ENCODE measurements around the gene CADPS. TPM values are rescaled to one million over a fixed set of nuclear protein-coding genes. Genes with fewer than 3 reads are reported as not detected.

Gene CADPS
- total RNA-seq, 4 donors from 2014 or later: 0.09 to 4.4 (median 1.6) TPM; not detected in 1

DNA sequence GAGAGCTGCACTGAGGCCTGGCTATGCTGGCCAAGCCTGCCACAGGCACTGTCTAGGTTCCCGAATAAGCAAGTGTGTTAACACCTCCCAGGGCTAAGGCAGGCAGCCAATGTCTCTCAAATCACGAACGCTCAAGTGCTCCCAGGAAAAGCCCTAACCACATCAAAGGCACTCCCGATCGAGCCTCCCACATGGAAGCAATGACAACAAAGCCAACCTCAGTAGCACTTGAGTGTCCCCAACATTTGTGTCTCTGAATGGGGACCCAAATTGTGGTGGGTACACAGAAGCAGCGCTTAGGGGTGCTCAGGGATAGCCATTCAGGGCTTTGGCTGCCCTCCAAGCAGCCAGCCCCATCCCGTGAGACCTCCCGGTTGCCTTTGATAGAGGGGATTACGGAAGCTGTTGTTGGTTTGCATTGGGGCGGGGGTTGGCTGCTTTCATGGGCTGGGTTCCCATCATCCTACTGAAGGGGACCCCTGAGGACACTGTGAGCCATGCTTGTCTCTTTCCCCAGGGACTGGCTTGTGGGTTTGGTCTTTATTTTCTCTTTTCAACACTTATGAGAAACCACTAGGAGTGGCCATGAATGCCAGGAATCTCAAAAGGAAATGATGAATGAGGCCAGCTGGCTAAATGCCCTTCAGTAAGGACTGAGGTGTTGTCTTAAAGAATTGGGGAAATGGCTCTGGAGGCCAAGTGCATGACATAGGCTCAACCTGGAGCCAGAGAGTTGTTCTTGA is 267.8 kb downstream of the CADPS start:
- TF ChIP-seq, protein P1, sequence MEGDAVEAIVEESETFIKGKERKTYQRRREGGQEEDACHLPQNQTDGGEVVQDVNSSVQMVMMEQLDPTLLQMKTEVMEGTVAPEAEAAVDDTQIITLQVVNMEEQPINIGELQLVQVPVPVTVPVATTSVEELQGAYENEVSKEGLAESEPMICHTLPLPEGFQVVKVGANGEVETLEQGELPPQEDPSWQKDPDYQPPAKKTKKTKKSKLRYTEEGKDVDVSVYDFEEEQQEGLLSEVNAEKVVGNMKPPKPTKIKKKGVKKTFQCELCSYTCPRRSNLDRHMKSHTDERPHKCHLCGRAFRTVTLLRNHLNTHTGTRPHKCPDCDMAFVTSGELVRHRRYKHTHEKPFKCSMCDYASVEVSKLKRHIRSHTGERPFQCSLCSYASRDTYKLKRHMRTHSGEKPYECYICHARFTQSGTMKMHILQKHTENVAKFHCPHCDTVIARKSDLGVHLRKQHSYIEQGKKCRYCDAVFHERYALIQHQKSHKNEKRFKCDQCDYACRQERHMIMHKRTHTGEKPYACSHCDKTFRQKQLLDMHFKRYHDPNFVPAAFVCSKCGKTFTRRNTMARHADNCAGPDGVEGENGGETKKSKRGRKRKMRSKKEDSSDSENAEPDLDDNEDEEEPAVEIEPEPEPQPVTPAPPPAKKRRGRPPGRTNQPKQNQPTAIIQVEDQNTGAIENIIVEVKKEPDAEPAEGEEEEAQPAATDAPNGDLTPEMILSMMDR (IDR thresholded peaks at IDR 0.05): no peak
- ATAC-seq (ENCODE audit: low FRiP score) (no peak), DNase-seq (ENCODE audit: low spot score) (no peak)

DNA sequence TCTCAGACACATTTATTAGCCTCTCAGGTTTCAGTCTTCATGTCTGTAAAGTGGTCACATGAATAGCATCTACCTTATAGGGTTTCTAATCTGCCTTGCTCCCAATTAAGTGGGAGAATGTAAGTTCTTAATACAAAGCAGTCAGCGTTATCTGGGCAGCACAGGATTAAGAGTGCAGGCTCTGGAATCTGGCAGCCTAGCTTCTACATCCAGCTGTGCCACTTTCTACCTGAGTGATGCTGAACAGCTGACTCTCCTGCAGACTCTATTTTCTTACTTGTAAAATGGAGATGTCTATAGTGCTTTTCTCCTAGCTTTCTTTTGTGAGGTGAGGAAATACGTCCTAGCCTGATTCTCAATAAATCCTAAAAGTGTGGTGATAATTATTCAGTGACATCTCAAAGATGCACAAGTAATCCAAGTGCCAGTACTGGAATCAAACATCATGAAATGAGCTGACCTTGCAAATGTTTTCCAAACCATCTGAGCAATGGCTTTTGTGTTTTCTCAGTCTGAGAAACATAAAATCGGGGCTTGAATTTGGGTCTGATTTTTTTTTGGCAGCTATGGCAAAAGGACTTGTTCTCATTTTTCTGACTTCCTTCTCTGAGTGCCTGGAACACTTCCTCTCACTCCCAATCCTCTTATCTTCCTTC is 269.7 kb downstream of the CADPS start:
- no peak for ATAC-seq (ENCODE audit: low FRiP score)
- no peak for DNase-seq (ENCODE audit: low spot score)
- TF ChIP-seq, protein P1 (IDR thresholded peaks at IDR 0.05): no peak

DNA sequence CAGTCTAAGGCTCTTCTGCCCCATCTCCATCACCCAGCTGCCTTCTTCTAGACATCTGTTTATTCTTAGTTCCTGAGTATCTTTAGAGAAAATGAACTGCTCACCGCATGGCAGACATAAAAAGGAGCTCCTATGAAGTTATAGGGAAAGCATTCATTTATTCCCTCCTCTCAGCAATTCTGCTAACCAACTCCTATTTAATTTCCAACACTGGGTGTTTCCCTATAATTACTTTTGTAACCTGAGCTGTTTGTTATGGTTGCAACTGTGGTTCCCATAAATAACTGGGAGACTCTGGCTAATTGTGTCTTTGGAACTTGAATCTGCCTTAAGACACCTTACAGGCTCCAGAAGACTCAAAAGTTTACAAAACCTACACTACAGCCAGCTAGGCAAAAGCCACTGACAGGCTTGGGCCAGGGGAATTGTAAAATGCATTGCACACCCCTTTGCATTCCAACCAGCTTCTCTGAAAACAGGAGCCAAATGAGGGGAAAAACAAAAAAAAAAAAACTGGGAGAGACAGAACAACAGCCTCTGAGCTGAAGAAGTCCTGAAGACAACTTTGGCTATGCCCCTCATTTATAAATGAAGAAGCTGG is 270.4 kb downstream of the CADPS start:
- no peak for DNase-seq (ENCODE audit: low spot score)
- TF ChIP-seq, protein P1 (IDR thresholded peaks at IDR 0.05): no peak
- ATAC-seq (ENCODE audit: low FRiP score): no peak

DNA sequence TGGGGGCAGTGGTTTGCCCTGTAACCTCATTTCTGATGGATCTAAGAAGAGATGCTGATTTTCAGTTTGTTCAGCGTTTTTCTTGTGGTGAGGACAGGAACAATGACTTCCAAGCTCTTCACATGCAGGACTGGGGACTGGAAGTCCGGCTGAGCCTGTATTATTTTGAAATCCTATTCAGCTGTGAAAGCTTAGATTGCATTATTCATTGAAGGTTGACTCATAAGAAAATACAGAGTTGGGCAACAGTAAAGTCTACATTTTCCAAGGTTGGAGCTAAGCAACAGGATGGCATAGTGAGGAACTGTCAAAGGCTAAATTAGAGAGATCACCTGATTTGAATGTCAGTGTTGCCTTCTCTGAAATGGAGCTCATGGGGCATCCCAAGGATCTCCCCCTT is 270.9 kb downstream of the CADPS start:
- TF ChIP-seq, protein P1 (IDR thresholded peaks at IDR 0.05): no peak
- DNase-seq (ENCODE audit: low spot score): no peak
- peak; percentile 79 for ATAC-seq (ENCODE audit: low FRiP score)

DNA sequence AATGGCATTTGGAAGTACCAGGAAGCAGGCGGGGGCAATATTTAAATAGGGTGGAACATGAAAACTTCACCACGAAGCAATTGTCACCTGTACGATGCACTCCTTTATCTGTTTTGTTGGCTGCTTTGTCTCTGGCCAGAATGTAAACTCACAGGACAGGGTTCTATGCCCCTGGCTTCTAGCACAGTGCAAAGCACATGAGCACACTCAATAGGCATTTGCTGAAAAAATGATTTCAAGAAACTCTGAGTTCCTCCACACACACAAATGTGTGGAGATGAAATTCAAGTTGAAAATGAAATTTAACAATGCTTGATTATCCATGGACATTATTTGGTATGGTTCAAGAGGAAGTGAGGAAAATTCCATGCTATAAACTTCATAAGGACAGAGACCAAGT is 272.2 kb downstream of the CADPS start:
- DNase-seq (ENCODE audit: low spot score) (no peak), ATAC-seq (ENCODE audit: low FRiP score) (no peak)
- TF ChIP-seq, protein P1 (IDR thresholded peaks at IDR 0.05): no peak

DNA sequence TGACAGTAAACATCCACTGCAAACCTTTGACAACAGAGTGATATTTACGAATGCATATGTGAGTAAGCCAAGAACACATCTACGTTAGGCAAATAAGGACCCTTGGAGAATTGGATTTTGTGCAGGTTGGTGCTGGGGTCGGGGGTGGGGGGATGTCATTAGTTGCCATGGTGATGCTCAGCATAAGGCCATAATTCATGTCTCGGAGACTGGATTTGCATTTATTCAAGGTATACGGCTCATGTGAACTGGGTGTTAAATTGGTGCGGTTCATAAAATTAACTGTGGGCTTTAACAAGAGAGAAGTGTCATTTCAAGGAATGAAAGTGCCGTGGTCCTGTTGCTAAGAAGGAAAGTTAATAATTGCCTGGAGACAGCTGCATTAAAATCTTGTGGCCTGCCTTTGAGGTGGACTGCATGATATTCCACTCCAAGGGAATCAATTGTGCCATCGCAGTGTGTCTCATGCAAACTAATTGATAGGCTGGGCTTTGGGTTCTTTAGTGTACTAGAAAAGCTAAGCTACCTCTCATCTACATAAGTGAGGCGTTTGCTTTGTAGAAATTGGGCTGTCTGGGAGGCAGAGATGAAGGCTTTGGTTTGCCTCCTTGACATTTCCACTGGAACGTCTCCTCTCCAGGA is 273.0 kb downstream of the CADPS start:
- TF ChIP-seq, protein P1 (IDR thresholded peaks at IDR 0.05): no peak
- ATAC-seq (ENCODE audit: low FRiP score) (no peak), DNase-seq (ENCODE audit: low spot score) (no peak)

Measured in omental fat pad (tissue), 4 donors.